ENCODE measurements around the gene PRR23A.

- no peak for TF ChIP-seq GATA2 (IDR thresholded peaks at IDR 0.05; ENCODE audit: low read depth, low read length)
- no peak for TF ChIP-seq GATA3 (IDR thresholded peaks at IDR 0.05; ENCODE audit: low read depth, low read length)
Measured at GRCh38 chr3:138985932-138986331, 20.1 kb downstream of the PRR23A start.

All from SH-SY5Y (cell line).